Stomach (tissue), 9 donors: ENCODE results near the gene PTPN14. TPM values are rescaled to one million over a fixed set of nuclear protein-coding genes. Genes with fewer than 3 reads are reported as not detected.

ENCODE experiments used
- DNase-seq, 2 donors: peaks; one replicate each; pipeline versions ENCODE4 v3.0.0 to v3.0.0-alpha.2; 2013 to 2019
- H3K27ac ChIP-seq, 5 donors: fragments of 200-600 bp in 4 of 5; sonication (generic) in 4 of 5; one replicate each; pipeline ENCODE4 v1.5.1; 2013 to 2019; ENCODE audit warnings: mild to moderate bottlenecking in 1 of 5, moderate library complexity in 1 of 5
- H3K27me3 ChIP-seq, 3 donors: fragments of 200-600 bp; sonication (generic); one replicate each; pipeline ENCODE4 v1.5.1; 2017 to 2019; ENCODE audit warnings: mixed run types in 1 of 3
- H3K36me3 ChIP-seq, 4 donors: fragments of 200-600 bp; sonication (generic); 1 replicate in 3 of 4; 2 replicates in 1 of 4; pipeline ENCODE4 v1.5.1; 2016 to 2019
- H3K4me1 ChIP-seq, 4 donors: fragments of 200-600 bp; sonication (generic); one replicate each; pipeline ENCODE4 v1.5.1; 2016 to 2019
- H3K4me3 ChIP-seq, 4 donors: fragments of 200-600 bp; sonication (generic) in 3 of 4; one replicate each; pipeline ENCODE4 v1.5.1; 2016 to 2019; ENCODE audit warnings: mild to moderate bottlenecking in 1 of 4
- H3K9me3 ChIP-seq, 4 donors: fragments of 200-600 bp; sonication (generic); one replicate each; pipeline ENCODE4 v1.5.1; 2016 to 2019
- EP300 ChIP-seq: sonication (generic); formaldehyde crosslinking; IDR thresholded peaks from one replicate; pipeline ENCODE4 v1.6.1; 2017; ENCODE audit warnings: antibody characterized with exemption
- POLR2A ChIP-seq, 4 donors: fragments of 450-650 bp; IDR thresholded peaks; one replicate each; pipeline ENCODE4 v1.6.1; 2016; ENCODE audit warnings: antibody characterized with exemption in 4 of 4, control low read depth in 2 of 4, mild to moderate bottlenecking in 1 of 4, moderate library complexity in 1 of 4
- POLR2AphosphoS5 ChIP-seq, 3 donors: sonication (generic); formaldehyde crosslinking; IDR thresholded peaks; one replicate each; pipeline ENCODE4 v1.6.1; 2016; ENCODE audit warnings: antibody characterized with exemption in 3 of 3
- WGBS, 5 donors: extraction: QIAGEN DNeasy Blood & Tissue Kit in 3 of 5; methylation state at CpG; one replicate each; pipeline versions ENCODE4 v1.1.5 to v1.1.7; 2013 to 2018; 5-methylcytosine and 5-hydroxymethylcytosine counted together
- intact Hi-C: fragments of 100-400 bp; cut with DNase I; formaldehyde crosslinking; loops from one replicate; pipeline ENCODE4 v1.15.1; 2023; ENCODE audit warnings: low total_unique reads
- polyA plus RNA-seq, 3 donors: library from polyadenylated mRNA; stranded (reverse); fragments of 200-250 nt; gene quantifications; one replicate each; pipeline ENCODE4 v1.2.3, GENCODE V29; 2013
- total RNA-seq, 5 donors: library from RNA; depleted of rRNA; stranded (reverse); fragments of >200 nt; gene quantifications; one replicate each; pipeline versions ENCODE4 v1.1.0 to v1.2.3, GENCODE V29; 2014 to 2016
- TF ChIP-seq, protein P1 (sequence below), 7 experiments: fragments of 450-650 bp in 4 of 7; fragments of 200-600 bp in 3 of 7; sonication (generic) in 3 of 7; IDR thresholded peaks; one replicate each; pipeline ENCODE4 v1.5.1; 2016 to 2019; ENCODE audit warnings: antibody characterized with exemption in 7 of 7, control low read depth in 2 of 7, mild to moderate bottlenecking in 1 of 7
- donor health status: healthy with polysubstance abuse.
- donor health status: Bipolar disorder and iron deficiency.
- donor health status: healthy.

PTPN14 gene
- total and polyA plus RNA-seq, 8 donors, result 1.7 to 44.6 (median 9.8) TPM

DNA sequence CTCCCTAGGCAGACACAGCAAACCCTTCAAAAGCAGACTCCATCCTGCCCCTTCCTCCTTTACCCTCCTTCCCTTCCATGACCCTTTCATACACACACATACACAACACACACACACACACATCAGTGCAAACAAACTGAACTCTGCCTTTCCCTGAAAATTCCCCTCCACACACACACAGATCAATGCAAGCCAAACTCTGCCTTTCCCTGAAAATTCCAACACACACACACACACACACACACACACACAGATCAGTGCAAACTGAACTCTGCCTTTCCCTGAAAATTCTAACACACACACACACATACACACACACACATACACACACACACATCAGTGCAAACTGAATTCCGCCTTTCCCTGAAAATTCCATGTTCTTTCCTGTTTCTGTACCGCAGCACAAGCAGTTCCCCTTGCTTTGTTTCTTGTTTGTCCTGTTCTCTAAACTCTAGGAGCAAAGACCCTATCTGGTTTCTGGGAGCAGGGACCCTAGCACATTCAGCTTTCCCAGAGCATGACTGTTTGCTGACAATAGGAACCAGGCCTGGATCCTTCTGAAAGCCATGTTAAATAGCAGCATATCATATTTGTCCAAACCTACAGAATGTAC is 91.0 kb downstream of the PTPN14 start:
- peaks cover 0 to 5% (median 0%) of the 10 kb centered on the region in 4 donors for H3K36me3 ChIP-seq
- peak overlapping the region in 1 of 5 donors; percentile 39 for H3K27ac ChIP-seq
- TF ChIP-seq POLR2A (IDR thresholded peaks at IDR 0.05) (no peak), EP300 (no peak)
- DNase-seq, result peak in 1 of 2 donors; percentile 41
- WGBS, 5 donors, result 19 to 67% (median 25%) methylated on average over 2 of the region's 2 CpGs
- H3K4me1 ChIP-seq, result peaks cover 0 to 17% (median 4%) of the 10 kb centered on the region in 4 donors
- H3K4me3 ChIP-seq, result no peak overlapping the region
- intact Hi-C loops, result no loop called here
- no peaks in the 10 kb centered on the region for H3K27me3 ChIP-seq
- H3K9me3 ChIP-seq, result no peaks in the 10 kb centered on the region

GRCh38 chr1:214459895-214460294 is 91.5 kb downstream of the PTPN14 start:
- TF ChIP-seq POLR2A (IDR thresholded peaks at IDR 0.05), result no peak
- TF ChIP-seq POLR2AphosphoS5 (IDR thresholded peaks at IDR 0.05), result no peak
- TF ChIP-seq, protein P1, sequence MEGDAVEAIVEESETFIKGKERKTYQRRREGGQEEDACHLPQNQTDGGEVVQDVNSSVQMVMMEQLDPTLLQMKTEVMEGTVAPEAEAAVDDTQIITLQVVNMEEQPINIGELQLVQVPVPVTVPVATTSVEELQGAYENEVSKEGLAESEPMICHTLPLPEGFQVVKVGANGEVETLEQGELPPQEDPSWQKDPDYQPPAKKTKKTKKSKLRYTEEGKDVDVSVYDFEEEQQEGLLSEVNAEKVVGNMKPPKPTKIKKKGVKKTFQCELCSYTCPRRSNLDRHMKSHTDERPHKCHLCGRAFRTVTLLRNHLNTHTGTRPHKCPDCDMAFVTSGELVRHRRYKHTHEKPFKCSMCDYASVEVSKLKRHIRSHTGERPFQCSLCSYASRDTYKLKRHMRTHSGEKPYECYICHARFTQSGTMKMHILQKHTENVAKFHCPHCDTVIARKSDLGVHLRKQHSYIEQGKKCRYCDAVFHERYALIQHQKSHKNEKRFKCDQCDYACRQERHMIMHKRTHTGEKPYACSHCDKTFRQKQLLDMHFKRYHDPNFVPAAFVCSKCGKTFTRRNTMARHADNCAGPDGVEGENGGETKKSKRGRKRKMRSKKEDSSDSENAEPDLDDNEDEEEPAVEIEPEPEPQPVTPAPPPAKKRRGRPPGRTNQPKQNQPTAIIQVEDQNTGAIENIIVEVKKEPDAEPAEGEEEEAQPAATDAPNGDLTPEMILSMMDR (IDR thresholded peaks at IDR 0.05), result no peak
- no peak for TF ChIP-seq EP300
- intact Hi-C loops, result no loop called here
- no peaks in the 10 kb centered on the region for H3K9me3 ChIP-seq
- DNase-seq, result no peak
- no peaks in the 10 kb centered on the region for H3K27me3 ChIP-seq
- peaks cover 0 to 5% (median 0%) of the 10 kb centered on the region in 4 donors for H3K36me3 ChIP-seq
- whole genome bisulfite sequencing, 5 donors, result 73 to 87% (median 75%) methylated on average over 3 of the region's 3 CpGs
- H3K4me1 ChIP-seq, result peaks cover 0 to 21% (median 5%) of the 10 kb centered on the region in 4 donors
- H3K4me3 ChIP-seq, result no peak overlapping the region
- no peak overlapping the region for H3K27ac ChIP-seq

DNA sequence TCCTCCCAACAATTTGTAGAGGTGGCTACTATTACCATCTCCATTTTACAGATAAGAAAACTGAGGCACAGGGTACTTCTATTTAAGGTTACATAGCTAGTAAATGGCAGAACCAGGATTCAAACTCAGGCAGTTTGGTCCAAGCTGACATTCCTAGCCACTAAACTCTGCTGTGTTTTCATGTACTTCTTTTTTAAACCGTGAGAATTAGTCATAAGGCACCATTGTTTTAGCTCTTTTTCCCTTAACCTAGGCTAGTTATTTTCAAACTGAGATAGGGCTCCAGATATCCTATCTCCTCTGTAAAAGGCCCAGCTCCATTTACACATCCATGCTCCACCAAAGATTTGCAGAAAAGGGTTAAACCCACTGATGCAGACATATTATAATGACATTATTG is 92.9 kb downstream of the PTPN14 start:
- no peaks in the 10 kb centered on the region for H3K27me3 ChIP-seq
- peaks cover 0 to 21% (median 7%) of the 10 kb centered on the region in 4 donors for H3K4me1 ChIP-seq
- DNase-seq, result no peak
- no peak overlapping the region for H3K4me3 ChIP-seq
- no peak overlapping the region for H3K27ac ChIP-seq
- peaks cover 0 to 5% (median 0%) of the 10 kb centered on the region in 4 donors for H3K36me3 ChIP-seq
- H3K9me3 ChIP-seq, result no peaks in the 10 kb centered on the region
- TF ChIP-seq EP300, result no peak
- TF ChIP-seq POLR2AphosphoS5 (IDR thresholded peaks at IDR 0.05), result no peak
- TF ChIP-seq, protein P1 (IDR thresholded peaks at IDR 0.05), result no peak
- no peak for TF ChIP-seq POLR2A (IDR thresholded peaks at IDR 0.05)
- intact Hi-C loops, result no loop called here
- 23 to 52% (median 38%) methylated on average over 1 of the region's 1 CpG for WGBS, 5 donors

- TF ChIP-seq, protein P1 (IDR thresholded peaks at IDR 0.05), result no peak
- no peak for TF ChIP-seq POLR2AphosphoS5 (IDR thresholded peaks at IDR 0.05)
- no peak for TF ChIP-seq EP300
- TF ChIP-seq POLR2A (IDR thresholded peaks at IDR 0.05), result no peak
- Histone ChIP-seq H3K27me3 (no peaks in the 10 kb centered on the region), H3K9me3 (no peaks in the 10 kb centered on the region), H3K27ac (no peak overlapping the region), H3K4me1 (peaks cover 0 to 24% (median 10%) of the 10 kb centered on the region in 4 donors), H3K4me3 (no peak overlapping the region), H3K36me3 (no peaks in the 10 kb centered on the region)
- no peak for DNase-seq
- WGBS, 5 donors, result 76 to 96% (median 87%) methylated on average over 6 of the region's 6 CpGs
- intact Hi-C loops, result no loop called here
Measured at GRCh38 chr1:214455971-214456867, 95.2 kb downstream of the PTPN14 start.
